GM19324 (cell line): ENCODE data around the gene CTCF.
A peak's percentile ranks its signal among the peaks of the same experiment; 100 is the strongest.

Source experiments
- ATAC-seq: cut with Tn5 transposase; IDR thresholded peaks from one replicate; pipeline ENCODE4 v1.9.1; 2021; ENCODE audit warnings: mild to moderate bottlenecking, moderate library complexity; ENCODE audit not compliant: unreplicated experiment, low FRiP score

Gene CTCF

DNA sequence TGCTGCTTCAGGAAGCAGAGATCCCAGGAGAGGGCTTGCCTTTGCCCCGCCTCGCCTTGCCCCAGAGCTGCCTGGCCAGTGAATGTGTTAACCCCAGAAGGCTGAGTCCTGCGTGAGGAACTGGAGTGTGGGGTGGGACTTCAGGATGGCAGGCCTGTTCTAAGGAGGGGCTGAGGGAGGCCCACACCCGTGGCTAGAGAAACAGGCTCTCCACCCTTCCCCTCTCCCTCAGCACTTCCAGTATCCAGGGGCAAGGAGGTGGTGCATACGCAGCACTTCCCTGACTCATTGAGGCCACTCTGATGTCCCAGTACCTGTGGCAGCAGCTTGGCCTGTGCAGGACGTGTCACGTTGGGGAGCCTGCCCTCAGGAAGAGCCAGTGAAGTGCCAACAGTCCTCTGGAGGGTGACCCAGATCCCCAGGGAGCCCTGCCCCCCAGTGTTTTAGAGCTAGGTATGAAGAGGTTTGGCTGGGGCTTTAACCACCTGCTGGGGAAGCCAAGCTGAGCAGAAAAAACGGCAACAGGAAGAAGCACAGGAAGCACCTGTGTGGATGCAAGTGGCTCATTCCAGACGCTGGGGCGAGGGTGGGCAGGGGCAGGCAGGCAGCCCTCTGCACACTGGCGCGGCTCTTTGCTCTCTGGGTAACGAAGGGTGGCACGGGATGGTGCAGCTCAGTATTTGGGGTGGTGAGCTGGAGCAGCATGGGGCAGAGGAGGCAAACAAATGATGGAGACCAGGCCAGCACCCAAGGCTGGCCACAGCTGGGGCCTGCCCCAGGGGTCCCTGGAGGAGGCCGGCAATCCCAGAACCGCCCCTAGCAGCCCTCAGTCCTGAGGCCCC, 14.7 kb upstream of the CTCF start:
- ATAC-seq = peak; percentile 38

DNA sequence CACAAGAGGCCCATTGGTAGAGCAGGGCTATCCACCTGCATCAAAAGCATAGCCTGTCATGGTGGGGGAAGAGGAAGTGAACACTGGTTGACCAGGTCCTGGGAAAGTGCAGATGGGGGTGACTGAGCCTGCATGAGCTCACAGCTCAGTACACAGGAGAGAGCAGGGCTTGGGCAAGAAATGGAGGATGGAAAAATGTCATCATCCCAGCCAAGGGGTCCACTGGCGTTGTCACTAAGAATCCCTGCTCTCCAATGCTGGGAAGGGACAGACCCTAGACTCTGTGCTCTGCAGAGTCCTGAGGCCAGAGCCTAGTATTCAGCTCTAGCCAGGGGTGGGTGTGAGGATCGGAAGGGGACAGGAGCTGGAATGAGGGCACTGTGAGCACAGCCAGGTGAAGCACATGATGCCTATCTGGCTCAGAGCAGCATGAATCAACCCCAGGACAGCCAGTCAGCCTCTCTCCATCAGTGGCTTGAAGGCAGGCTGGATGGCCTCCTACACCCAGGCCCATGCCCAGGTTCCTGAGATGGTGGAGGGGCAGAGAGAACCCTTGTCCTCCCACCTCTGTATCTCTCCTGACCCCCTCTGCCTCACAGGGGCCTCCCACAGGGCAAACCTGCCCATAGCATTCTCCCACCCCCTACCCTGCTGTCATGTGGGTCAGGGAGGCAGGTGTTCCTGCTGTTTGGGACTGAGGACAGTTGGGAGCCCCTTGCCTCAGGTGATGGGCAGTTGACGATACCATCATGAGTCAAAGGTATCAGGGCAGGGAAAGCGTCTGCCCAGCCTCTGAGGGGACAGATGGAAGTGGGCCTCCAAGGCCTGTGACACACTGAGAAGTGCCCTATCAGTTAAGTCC, 13.8 kb upstream of the CTCF start:
- ATAC-seq = peak; percentile 30

DNA sequence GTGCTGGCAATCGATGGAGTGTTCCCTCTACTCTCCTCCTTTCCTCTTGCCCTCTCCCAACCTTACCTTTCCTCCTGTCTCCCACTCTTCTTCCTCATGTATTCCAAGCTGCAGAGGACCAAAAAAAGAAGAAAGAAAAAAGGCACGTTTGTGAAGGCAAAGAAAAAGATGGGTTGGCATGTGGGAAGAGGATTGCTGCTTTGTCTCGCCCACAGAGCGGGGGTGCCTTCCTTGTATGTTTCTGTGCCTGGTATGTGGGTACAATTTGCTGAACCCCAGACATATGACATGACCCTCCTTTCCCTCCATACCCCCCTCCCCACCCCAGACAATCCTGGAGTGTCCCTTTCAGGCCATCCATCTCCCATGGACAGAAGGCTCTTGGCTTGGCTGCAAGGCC, 13.1 kb upstream of the CTCF start:
- ATAC-seq = no peak

DNA sequence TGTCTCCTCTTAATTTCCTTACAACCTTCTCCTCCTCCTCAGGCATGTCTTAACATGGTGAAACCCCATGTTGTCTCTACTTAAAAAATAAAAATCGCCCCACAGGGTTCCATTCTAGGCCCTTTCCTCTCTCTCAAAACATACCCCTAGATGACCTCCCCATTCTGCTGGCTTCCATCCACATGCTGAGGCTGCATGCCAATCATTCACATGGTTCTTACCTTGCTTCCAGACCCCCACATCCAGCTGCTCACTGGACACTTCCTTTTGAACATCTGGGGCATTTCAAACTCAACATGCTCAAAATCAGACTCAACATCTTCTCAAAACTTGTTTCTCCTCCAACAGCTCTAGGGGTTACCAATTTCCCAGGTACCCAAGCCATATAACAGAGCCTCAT, 12.4 kb upstream of the CTCF start:
- ATAC-seq = no peak

DNA sequence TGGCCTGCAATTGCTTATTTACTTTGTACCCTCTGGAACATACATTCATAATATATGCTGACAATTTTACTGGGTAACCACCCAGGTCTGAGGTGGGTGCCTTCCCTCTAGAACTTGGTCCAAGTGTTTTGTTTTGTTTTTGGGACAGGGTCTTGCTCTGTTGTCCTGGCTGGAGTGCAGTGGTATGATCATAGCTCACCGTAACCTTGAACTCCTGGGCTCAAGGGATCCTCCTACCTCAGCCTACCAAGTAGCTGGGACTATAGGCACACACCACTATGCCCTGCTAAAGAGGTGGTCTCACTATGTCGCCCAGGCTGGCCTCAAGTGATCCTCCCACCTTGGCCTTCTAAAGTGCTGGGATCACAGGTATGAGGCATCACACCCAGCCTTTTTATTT, 11.2 kb upstream of the CTCF start:
- no peak for ATAC-seq

DNA sequence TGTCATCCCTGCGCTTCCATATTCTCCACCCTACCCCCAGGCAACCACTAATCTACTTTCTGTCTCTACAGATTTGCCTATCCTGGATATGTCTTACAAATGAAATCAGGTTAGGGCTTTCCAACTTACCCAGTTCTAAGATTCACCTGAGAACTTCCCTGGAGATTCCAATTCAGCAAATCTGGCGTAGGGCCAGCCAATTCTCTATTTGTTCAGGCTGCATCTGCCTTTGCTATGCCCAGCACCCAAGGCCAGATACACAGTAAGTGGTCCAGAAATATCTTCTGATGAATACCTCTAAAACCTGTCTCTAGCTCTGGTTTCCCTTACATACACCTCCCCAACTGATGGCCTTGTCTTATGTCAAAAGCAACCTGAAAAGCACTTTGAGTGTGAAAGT, 10.4 kb upstream of the CTCF start:
- ATAC-seq = no peak

DNA sequence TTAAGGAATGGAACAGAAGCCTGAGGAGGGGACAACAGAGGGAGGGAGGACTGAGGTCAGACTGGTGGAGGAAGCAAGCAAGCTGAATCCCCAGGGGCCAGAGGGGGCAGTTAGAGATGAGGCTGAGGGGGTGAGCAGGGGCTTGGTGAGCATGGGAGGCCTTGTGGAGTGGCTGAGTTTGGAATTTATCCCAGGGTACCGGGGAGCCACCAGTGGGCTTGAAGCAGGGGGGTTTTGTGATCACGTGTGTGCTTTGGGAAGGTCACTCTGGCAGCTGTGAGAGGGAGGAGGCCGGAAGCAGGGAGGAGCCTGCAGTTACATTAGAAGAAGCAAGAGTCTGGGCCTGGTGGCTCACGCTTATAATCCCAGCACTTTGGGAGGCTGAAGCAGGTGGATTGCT, 9.8 kb upstream of the CTCF start:
- no peak for ATAC-seq

DNA sequence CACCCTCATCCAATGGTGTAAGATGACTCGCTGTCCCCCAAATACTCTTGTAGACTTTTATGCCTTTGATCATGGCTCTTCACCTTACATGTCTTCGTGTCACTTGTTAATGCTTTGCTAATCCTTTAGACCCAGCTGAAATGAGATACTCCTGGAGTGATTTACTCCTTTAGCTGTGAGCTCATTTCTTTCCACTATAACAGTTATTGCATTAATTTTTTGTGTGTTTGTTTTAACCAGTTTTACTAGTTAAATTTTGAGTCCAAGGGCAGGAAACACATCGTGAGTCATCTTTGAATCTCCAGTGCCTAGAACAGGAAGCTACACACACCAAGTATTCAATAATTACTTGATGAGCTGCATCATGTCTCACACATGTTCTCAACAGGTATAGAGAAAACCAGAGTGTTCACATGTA, 6.5 kb upstream of the CTCF start:
- no peak for ATAC-seq

DNA sequence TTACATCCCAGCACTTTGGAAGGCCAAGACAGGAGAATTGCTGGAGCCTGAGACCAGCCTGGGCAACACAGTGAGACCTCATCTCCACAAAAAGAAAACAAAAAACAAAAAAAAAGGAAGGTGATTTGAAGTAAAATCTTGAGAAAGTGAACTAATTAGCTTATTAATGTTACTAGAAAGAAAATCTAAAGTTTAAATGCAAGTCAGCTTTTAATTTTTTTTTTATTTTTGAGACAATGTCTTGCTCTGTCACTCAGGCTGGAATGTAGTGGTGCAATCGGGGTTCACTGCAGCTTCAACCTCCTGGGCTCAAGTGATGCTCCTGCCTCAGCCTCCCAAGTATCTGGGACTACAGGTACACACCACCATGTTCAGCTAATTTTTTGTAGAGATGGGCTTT, 3.5 kb upstream of the CTCF start:
- no peak for ATAC-seq

DNA sequence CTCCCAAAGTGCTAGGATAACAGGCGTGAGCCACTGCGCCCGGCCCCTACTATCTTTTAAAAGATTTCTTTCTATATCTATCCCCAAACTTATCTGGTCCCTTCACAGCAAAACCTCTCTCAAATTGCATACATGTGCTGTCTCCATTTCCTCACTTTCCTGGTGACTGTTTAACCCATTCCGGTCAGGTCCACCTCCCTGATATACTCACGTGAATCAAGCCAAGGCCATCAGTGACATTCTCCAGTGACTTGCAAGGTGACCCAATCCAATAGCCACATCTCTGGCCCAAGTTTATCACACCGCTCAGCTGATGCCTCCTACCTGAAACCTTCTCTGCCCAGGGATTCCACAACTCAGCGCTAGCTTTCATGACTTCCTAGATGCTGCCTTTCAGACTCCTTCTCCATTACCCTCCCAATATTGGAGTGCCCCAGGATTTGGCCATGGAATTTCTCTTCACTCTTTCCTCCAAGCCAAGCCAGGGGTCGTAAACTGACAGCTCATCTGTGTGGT, 1.4 kb upstream of the CTCF start:
- ATAC-seq = no peak

DNA sequence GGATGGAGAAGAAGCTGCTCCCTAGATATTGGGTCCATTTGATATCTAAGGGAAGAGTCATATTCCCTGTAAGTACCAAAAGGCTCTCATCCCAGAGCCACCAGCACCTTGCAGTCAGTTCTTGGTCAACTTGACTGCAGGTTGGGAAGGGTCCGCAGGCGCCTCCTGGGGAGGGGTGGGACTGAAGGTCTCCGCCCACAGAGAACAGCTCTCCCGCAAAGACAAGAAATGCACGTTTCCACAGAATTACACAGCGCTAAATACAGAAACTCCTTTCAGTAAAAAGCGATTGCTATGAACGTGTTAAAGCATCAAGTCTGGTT, 864 bp upstream of the CTCF start:
- ATAC-seq = no peak

DNA sequence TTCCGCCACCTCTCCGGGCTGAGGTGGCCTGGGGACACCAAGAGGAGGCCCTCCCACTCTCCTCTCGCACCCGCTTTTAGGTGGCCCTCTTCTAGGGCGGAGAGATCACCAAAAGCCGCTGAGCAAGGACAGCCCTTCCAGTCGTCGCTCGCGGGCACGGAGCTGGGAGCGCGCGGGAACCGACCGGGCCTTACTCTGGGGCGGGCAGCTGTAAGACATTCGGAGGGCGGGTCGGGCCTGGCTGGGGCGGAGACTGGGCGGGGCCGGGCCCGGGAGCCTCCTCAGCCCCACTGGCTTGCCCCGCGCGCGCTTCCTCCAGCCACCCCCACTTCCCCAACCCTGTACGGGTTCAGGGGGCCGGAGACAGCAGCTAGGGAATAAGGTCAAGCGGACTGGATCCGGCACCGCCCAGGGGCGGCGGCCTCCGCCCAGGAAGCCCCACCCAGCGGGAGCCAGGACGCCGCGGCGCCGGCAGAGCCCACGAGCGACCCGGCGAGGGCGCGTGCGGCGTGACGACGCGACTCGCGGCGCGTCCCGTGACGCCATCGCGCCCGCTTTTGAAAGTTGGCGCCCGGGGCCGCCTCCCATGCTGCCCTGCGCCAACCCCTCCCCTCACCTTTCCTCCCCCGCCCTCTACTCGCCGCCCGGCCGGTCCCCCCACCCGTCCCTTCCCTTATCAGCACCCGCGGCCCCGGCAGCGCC, 351 bp upstream of the CTCF start:
- peak; percentile 87 for ATAC-seq

DNA sequence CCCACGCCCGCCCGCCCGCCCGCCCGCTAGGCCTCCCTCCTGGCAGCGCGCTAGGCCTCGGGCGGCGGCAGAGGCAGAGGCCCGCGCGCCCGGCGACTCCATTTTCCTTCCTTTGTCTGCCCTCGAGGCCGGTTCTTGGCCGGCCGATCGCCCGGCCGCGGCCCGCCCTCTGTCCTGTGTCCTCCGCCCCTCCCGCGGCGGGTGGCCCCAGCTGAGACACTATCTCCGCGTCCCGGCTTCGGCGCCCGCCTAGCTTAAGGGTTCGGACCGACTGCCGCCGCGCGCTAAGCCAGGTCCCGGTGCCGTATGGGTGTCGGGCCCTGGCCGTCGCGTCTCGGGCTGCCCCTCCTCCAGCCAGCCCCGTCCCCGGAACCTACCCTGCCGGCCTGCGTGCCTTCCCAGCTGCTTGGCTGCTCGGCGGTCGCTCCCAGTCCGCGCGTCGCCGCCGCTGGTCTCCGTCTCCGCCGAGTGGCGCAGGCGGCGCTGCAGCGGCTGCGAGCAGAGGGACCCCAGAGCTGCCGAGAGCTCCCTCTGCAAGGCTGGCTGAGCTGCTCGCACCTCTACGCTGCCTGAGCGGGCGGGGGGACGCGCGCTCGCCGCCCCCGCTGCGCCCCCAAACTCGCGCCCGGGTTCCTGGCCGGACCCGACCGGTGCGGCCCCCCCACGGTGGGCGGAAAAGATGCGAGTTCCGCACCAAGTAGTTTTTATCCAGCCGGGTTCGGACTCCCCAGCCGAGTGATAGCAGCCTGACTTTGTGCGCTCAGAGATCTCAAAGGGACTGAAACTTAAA, 787 bp downstream of the CTCF start:
- peak; percentile 17 for ATAC-seq

DNA sequence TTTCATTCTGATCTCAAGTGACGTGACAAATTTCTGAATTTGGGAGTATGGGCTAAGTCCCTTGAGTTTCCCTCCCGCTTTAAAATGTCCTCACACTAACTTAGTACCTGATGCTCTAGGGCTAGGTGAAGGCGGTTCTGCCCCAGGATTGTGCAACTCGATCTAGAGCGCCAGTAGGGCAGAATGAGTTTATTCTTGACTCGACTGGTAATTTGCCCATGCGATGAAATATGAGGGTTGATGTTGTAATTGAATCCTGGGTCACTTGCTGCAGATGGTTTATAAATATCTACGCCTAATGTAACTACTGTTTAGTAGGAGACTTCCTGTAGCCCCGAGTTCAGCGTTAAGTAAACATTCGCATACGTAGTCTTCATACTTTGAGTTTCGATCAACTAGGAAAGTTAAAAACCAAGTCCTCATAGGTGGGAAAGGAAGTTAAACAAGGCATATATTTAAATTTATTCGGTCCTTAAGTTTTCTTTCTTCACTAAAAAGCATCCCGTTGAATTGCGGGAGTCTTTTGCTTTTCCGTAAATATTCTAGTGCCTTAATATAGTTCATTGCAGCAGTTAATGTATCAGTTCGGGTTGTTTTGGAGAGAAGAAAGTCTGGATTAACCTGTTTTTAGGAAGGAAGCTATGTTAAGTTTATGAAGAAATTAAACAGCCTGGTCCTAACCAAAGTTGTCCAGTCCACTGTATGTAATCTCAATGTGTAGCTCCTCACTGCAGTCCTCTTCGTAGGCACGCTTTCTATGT, 1.6 kb downstream of the CTCF start:
- no peak for ATAC-seq

DNA sequence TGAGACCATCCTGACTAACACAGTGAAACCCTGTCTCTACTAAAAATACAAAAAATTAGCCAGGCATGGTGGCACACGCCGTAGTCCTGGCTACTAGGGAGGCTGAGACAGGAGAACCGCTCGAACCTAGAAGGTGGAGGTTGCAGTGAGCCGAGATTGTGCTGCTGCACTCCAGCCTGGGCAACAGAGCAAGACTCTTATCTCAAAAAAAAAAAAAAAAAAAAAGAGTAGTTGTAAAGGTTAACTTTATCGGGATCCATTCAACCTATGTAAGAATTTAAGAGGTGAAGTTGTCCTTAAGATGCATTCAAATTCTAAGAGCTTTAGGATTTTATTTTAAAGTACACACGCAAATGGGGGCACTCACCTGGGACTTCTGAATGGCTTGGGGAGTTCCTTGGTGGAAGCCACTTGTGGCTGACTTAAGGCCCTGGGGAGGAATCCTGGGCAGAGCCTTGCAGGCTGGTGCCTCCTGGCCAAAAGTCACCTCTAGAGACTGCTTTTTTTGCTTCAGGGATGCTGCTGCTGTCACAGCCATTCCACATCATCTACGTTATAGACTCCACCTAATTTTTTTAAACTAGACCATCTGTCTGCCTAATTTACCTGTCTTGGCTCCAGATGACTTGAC, 3.3 kb downstream of the CTCF start:
- ATAC-seq = no peak

DNA sequence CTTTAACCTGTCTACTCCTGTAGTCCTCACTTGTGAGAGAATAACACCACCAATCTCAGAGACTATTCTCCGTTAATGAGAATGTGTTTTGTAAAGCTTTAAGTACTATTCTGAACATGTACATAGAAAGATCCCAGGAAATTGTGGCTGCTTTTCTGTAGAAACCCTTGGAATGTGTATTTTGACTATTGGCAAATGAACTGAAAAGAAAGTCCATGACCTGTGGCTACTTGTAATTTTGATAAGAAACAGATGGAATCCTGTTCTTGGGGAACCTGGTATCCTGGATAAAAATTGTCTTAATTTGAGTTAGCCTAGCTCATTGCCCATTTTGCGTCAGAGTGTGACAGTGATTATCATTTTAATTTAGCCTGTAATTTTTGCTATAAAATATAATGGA, 9.1 kb downstream of the CTCF start:
- no peak for ATAC-seq

DNA sequence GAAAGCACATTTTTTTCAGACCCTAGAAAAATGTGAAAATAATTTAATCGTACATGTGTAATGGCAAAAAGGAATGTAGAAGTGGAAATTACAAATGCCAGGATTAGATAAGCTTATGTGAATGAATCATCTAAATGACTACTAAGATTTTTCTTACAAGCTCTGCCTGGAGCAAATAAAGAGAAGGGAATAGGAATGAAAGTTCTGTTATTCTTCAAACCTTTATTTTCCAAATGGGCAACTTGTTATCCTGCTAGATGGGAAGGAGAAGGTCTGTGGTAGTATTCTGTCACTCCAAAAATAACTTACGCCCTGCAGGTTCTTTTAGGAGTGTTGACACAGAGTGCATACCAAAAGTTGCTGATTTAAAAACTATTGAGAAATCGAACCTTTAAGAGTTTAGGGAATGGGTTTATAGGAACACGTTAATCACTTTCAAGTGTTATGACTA, 9.7 kb downstream of the CTCF start:
- ATAC-seq = no peak

DNA sequence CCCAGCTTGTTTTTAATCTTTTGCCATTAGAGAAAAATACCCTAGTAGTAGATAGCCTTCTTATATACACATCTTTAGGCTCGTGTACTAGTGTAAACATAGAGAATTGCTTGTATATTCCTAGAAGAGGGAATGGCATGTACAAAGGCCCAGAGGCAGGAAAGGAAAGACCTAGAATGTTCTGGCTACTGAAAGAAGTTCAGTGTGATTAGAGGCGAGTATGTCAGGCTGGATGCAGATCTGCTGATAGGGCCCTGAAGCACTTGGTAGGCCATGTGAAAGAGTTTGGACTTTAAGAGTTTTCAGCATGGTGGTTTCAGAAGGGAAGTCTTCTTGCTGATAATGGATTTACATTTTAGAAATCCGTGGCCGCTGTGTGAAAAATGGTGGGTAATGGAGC, 17.4 kb downstream of the CTCF start:
- no peak for ATAC-seq

DNA sequence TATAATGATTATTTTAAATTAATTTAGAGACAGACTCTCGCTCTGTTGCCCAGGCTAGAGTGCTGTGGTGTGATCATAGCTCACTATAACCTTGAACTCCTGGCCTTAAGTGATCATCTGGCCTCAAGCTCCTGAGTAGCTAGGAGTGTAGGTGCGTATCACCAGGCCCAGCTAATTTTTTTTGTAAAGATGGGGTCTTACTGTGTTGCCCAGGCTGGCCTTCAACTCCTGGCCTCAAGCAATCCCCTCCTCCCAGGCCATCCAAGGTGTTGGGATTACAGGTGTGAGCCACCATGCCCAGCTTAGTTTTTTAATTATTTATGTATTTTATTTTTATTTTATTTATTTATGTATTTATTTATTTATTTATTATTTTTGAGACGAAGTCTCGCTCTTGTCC, 17.9 kb downstream of the CTCF start:
- no peak for ATAC-seq
